Skeletal muscle satellite cell (primary cell): Measurements from ENCODE around the gene CDC42BPB.

Experiments
- H3K27me3 ChIP-seq: 2 replicates; pipeline ENCODE4 v1.7.0; 2013; ENCODE audit warnings: low read length; ENCODE audit not compliant: control insufficient read depth, insufficient read depth
- H3K36me3 ChIP-seq: 2 replicates; pipeline ENCODE4 v1.7.0; 2013; ENCODE audit warnings: mild to moderate bottlenecking, control low read depth, low read length; ENCODE audit not compliant: insufficient read depth
- H3K4me1 ChIP-seq: 2 replicates; pipeline ENCODE4 v1.7.0; 2013; ENCODE audit warnings: low read length; ENCODE audit not compliant: control insufficient read depth, insufficient read depth
- H3K4me2 ChIP-seq: 2 replicates; pipeline ENCODE4 v1.7.0; 2013; ENCODE audit warnings: mild to moderate bottlenecking, low read length
- H3K4me3 ChIP-seq: 2 replicates; pipeline ENCODE4 v1.7.0; 2013; ENCODE audit warnings: low read length
- H3K9ac ChIP-seq: 2 replicates; pipeline ENCODE4 v1.7.0; 2013; ENCODE audit warnings: mild to moderate bottlenecking, low read depth, low read length, moderate library complexity
- H3K9me3 ChIP-seq: replicated peaks from 2 replicates; pipeline ENCODE4 v1.7.0; 2013; ENCODE audit warnings: mild to moderate bottlenecking, control low read depth, low read length

Gene CDC42BPB

DNA sequence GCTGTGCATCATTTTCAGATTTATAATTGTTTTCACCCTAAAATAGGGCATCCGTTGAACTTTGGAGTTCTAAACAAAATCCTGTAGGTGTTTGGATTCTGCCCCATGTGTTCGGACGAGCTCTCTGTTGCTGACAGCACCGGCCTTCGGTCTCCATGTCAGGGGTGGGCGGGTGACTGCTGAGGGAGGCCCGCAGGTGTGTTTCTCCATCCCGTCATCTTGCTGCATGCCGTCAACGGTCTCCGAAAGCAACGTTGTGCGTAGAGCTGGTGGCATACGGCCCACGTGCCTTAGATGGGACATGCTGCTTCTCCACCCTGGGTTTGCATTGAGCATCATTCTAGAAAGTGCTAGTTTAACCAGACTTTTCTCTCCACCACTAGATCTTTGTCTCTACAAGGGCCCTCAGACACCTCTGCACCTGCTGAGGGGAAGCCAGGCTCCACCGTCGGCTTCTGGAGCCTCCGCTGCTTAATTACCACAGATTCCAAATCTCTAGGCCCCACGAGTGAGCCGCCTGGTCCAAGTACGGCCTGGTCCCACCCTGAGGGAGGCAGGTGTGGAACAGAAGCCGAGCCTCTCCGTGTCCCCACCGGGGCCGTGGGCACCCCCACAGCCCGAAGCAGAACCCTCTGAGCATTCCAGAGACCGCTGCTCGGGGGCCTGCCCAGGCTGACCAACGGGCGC, 150.6 kb downstream of the CDC42BPB start:
- Histone ChIP-seq H3K4me2 (no peak overlapping the region), H3K9me3 (no peaks in the 10 kb centered on the region), H3K4me1 (no peaks in the 10 kb centered on the region), H3K27me3 (no peaks in the 10 kb centered on the region), H3K36me3 (peaks cover 20% of the 10 kb centered on the region), H3K9ac (no peak overlapping the region), H3K4me3 (no peak overlapping the region)

DNA sequence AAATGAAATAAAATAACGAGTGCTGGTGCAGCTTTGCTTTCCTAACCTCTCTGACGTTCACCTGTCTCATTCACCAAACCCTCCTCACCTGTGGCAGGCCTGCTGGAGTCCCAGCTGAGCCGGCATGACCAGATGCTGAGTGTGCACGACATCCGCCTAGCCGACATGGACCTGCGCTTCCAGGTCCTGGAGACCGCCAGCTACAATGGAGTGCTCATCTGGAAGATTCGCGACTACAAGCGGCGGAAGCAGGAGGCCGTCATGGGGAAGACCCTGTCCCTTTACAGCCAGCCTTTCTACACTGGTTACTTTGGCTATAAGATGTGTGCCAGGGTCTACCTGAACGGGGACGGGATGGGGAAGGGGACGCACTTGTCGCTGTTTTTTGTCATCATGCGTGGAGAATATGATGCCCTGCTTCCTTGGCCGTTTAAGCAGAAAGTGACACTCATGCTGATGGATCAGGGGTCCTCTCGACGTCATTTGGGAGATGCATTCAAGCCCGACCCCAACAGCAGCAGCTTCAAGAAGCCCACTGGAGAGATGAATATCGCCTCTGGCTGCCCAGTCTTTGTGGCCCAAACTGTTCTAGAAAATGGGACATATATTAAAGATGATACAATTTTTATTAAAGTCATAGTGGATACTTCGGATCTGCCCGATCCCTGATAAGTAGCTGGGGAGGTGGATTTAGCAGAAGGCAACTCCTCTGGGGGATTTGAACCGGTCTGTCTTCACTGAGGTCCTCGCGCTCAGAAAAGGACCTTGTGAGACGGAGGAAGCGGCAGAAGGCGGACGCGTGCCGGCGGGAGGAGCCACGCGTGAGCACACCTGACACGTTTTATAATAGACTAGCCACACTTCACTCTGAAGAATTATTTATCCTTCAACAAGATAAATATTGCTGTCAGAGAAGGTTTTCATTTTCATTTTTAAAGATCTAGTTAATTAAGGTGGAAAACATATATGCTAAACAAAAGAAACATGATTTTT, 151.9 kb downstream of the CDC42BPB start:
- Histone ChIP-seq H3K4me2 (no peak overlapping the region), H3K9ac (no peak overlapping the region), H3K4me3 (no peak overlapping the region), H3K4me1 (no peaks in the 10 kb centered on the region), H3K36me3 (peaks cover 20% of the 10 kb centered on the region), H3K27me3 (no peaks in the 10 kb centered on the region), H3K9me3 (no peaks in the 10 kb centered on the region)

DNA sequence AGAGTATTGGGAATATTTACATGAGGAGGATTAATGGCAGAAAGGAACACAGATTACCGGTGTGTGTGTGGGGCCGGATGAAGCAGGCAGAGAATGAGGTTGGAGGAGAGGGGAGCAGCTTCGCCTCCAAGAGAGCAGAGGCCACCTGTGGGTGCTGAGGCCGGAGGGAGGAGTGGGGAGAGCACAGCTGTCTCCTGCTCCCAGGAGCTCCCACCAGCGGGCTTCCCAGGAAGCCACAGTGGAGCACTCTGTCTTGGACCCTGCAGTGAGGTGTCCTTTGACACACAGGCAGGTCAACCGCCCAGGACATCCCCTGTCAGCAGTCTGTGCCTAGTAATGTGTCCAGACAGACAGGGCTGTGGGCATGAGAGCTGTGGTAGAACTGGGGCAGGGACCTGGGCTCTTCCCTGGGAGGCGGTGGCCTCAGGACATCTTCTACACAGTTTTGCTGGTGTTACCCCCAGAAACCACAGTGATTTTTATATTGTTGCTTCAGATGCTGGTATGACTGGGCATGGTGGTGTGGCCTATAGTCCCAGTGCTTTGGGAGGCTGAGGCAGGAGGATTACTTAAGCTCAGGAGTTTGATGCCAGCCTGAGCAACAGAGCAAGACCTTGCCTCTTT, 153.3 kb downstream of the CDC42BPB start:
- no peaks in the 10 kb centered on the region for H3K4me1 ChIP-seq
- H3K9me3 ChIP-seq, result no peaks in the 10 kb centered on the region
- H3K9ac ChIP-seq, result no peak overlapping the region
- H3K36me3 ChIP-seq, result peaks cover 20% of the 10 kb centered on the region
- H3K27me3 ChIP-seq, result no peaks in the 10 kb centered on the region
- H3K4me3 ChIP-seq, result no peak overlapping the region
- H3K4me2 ChIP-seq, result no peak overlapping the region

DNA sequence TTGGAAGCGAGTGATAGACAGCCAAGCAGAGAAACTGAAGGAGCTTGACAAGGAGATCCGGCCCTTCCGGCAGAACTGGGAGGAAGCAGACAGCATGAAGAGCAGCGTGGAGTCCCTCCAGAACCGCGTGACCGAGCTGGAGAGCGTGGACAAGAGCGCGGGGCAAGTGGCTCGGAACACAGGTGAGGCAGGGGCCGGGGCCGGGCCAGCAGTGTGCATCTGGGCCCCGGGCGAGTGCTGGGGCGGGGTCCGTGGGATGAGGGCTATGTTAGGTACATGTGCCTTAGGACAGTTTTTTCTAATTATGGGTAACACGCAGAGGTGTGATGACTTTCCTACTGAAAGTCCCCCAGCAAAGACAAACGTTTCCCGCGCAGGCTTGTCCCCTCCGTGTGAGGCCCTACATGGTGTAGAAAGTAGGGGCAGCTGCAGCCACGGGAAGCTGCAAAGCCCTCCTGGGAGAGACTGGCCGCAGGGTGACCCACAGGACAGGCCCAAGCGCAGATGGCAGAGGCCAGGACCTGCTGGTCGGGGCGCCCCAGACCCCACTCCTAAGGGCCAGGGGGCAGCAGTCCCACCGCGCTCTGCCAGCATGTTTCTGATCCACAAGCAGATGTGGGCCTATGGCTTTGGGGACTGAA, 154.0 kb downstream of the CDC42BPB start:
- H3K4me1 ChIP-seq, result no peaks in the 10 kb centered on the region
- no peak overlapping the region for H3K9ac ChIP-seq
- no peaks in the 10 kb centered on the region for H3K9me3 ChIP-seq
- peaks cover 20% of the 10 kb centered on the region for H3K36me3 ChIP-seq
- no peak overlapping the region for H3K4me2 ChIP-seq
- H3K27me3 ChIP-seq, result no peaks in the 10 kb centered on the region
- H3K4me3 ChIP-seq, result no peak overlapping the region

DNA sequence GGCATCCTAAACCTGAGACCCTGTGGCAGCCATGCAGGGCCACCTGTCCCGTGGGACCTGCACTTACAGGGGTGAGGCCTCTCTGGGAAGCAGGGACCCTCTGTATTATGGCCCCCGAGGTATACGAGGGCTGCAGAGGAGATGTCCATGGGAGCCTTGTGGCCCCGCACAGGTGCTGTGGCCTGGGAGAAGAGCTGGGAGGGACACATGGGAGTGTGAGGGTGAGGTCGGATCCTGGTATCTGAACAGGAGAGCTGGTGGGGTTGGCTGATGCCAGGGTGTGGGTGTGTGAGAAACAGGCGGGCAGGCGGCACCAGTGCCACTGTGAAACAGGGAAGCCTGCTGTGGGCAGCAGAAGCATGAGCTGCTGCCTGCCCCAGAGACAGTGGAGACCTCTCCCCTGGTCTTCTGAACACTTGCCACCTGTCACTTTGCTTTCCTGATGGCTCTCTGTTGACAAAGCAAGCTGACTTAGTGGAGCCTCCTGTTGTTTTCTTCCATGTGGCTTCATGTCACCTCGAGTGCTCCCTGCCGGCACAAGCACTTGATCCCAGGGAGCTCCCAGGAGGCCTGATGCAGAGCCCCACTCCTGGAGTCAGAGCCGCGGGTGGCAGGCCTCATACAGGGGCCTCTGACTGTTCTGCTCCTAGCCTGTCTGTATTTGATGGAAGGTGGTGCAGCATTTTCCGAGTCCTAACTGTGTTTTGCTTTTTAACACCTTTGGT, 154.7 kb downstream of the CDC42BPB start:
- Histone ChIP-seq H3K36me3 (peaks cover 22% of the 10 kb centered on the region), H3K9me3 (no peaks in the 10 kb centered on the region), H3K4me1 (no peaks in the 10 kb centered on the region), H3K9ac (no peak overlapping the region), H3K27me3 (no peaks in the 10 kb centered on the region), H3K4me2 (no peak overlapping the region), H3K4me3 (no peak overlapping the region)

DNA sequence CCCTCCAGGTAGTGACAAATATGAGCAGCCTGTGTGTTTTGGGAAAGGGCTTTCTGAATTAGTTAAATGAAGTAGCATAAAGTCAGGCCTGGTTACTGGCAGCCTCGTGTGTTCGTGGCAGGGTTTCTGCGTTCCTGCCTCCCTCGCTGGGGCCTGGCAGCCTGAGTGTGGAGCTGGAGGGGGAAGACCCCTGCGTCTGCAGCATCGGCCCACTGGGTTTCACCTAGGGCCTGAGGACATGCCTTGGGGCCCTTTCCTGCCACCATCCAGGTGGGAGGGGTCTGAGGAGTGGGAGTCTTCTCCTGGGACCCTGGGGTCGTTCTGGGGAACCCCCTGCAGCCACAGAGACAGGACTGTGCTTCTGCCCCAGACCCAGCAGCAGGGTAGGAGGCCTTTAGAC, 155.3 kb downstream of the CDC42BPB start:
- H3K27me3 ChIP-seq, result no peaks in the 10 kb centered on the region
- H3K9me3 ChIP-seq, result no peaks in the 10 kb centered on the region
- H3K9ac ChIP-seq, result no peak overlapping the region
- H3K4me3 ChIP-seq, result no peak overlapping the region
- no peaks in the 10 kb centered on the region for H3K4me1 ChIP-seq
- no peak overlapping the region for H3K4me2 ChIP-seq
- H3K36me3 ChIP-seq, result peaks cover 19% of the 10 kb centered on the region

DNA sequence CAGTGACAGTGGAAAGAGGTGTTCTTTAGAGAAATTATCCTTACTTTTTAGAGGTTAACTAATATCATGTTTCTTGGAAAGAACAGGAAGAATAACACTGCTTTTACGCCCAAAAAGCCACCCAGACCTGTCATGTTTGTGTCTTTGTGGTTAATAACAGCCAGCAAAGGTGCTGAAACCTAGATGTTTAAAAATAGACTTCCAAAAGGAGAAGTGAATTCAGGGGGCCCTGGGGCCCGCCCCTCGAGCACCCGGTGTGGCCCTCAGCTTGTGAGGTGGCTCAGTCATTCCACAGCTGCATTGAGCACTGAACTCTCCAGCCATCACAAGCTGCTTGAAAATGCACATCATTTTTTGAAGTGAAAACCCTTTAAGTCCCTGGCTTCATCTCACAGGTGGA, 155.7 kb downstream of the CDC42BPB start:
- H3K27me3 ChIP-seq, result no peaks in the 10 kb centered on the region
- no peaks in the 10 kb centered on the region for H3K9me3 ChIP-seq
- H3K9ac ChIP-seq, result no peak overlapping the region
- H3K4me2 ChIP-seq, result no peak overlapping the region
- no peak overlapping the region for H3K4me3 ChIP-seq
- peaks cover 17% of the 10 kb centered on the region for H3K36me3 ChIP-seq
- H3K4me1 ChIP-seq, result no peaks in the 10 kb centered on the region

DNA sequence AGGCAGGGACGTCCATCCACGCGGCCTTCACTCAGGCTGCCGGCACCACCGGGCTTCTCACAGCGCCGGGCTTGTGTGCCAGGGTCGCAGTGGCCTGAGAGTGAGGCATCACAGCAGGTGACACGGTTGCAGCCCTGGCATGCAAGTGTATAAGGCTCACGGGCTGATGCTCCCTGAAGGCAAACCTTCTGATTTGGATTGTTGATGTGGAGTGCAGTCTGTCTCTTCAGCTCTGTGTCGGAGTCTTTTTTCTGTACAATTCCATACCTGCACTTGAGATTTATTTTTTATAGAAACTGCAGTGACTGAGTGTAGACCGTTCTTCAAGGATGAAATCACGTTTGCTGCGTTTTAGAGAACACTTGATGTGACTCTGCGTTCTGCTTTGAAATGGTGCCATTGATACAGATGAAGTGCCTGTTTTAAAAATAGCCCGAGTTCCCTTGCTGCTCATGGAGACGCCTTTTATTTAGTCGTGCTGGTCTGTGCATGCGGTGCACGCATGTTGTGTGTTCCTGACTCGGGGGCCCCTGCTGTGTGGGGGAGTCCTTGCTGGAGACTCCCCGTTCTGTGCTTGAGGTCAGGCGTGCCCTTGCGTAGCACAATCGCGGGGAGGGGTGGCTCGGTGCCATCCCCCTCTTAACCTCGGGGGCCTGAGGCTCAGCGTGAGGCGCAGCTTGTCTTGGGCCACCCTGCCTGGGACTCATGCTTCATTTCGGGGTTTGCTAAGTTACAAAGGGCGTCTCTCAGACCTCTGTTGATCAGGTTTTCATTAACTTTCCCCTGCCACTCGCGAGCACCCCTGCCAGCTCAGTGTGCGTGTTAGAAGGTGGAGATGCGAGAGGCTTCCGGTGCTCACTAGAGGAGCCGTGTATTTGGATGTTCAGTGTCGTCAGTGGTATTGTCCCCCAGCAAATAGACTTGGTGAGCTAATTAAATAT, 156.4 kb downstream of the CDC42BPB start:
- Histone ChIP-seq H3K9ac (no peak overlapping the region), H3K4me3 (no peak overlapping the region), H3K36me3 (peaks cover 13% of the 10 kb centered on the region), H3K4me2 (no peak overlapping the region), H3K27me3 (no peaks in the 10 kb centered on the region), H3K9me3 (no peaks in the 10 kb centered on the region), H3K4me1 (no peaks in the 10 kb centered on the region)

DNA sequence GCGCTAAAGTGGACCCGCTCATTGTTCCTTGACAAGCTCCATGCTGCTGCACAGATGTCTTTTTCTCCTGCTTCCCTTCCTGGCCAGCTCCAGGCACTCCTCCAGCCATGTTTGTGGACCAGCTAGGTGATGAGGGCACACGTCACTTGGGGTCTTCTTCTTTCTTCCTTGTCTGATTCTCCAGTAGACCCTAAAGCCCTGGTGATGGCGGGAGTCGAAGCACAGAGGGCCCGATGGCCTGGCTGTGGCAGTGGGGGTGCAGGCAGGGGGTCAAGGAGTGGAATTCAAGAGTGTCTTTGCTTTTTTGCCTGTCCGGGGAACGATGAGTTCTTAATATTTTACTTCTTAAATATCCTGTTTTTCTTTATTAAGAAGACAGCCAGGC, 157.8 kb downstream of the CDC42BPB start:
- no peak overlapping the region for H3K4me2 ChIP-seq
- H3K4me3 ChIP-seq, result no peak overlapping the region
- H3K9ac ChIP-seq, result no peak overlapping the region
- H3K9me3 ChIP-seq, result no peaks in the 10 kb centered on the region
- H3K36me3 ChIP-seq, result peaks cover 16% of the 10 kb centered on the region
- no peaks in the 10 kb centered on the region for H3K27me3 ChIP-seq
- H3K4me1 ChIP-seq, result no peaks in the 10 kb centered on the region
